Transverse colon (tissue), 4 donors: Measurements from ENCODE around the gene UBQLN4. TPM values are rescaled to one million over a fixed set of nuclear protein-coding genes. Genes with fewer than 3 reads are reported as not detected.
A peak's percentile ranks its signal among the peaks of the same experiment; 100 is the strongest.

ENCODE experiments used
- DNase-seq: peaks from one replicate; pipeline ENCODE4 v3.0.0-alpha.2; 2019
- H3K27ac ChIP-seq, 4 donors: fragments of 200-600 bp; sonication (generic); 2 replicates each; pipeline ENCODE4 v1.5.1; 2016 to 2018; ENCODE audit warnings: inconsistent platforms in 4 of 4
- H3K27me3 ChIP-seq: fragments of 200-600 bp; sonication (generic); 2 replicates; pipeline ENCODE4 v1.5.1; 2017; ENCODE audit warnings: inconsistent platforms
- H3K36me3 ChIP-seq, 4 donors: fragments of 200-600 bp; sonication (generic); 2 replicates each; pipeline ENCODE4 v1.5.1; 2017 to 2019; ENCODE audit warnings: inconsistent platforms in 4 of 4
- H3K4me1 ChIP-seq, 4 donors: fragments of 200-600 bp; sonication (generic); 2 replicates each; pipeline ENCODE4 v1.5.1; 2017 to 2020; ENCODE audit warnings: inconsistent platforms in 4 of 4
- H3K4me3 ChIP-seq, 4 donors: fragments of 200-600 bp; sonication (generic); 1 replicate in 1 of 4; 2 replicates in 3 of 4; pipeline versions ENCODE4 v1.5.1 to v1.6.1; 2017 to 2019; ENCODE audit warnings: inconsistent platforms in 4 of 4
- H3K9me3 ChIP-seq, 2 donors: fragments of 200-600 bp; sonication (generic); 2 replicates each; pipeline ENCODE4 v1.5.1; 2017 to 2019; ENCODE audit warnings: inconsistent platforms in 2 of 2
- CTCF ChIP-seq, 5 experiments: fragments of 200-600 bp in 3 of 5; fragments of 450-650 bp in 2 of 5; sonication (generic) in 3 of 5; IDR thresholded peaks; 1 replicate in 2 of 5; 2 replicates in 3 of 5; pipeline ENCODE4 v1.5.1; 2016 to 2017; ENCODE audit warnings: antibody characterized with exemption in 5 of 5, inconsistent platforms in 3 of 5, mild to moderate bottlenecking in 2 of 5, moderate library complexity in 1 of 5
- EP300 ChIP-seq: sonication (generic); formaldehyde crosslinking; IDR thresholded peaks from one replicate; pipeline ENCODE4 v1.6.1; 2017; ENCODE audit warnings: antibody characterized with exemption, low read depth
- POLR2A ChIP-seq: fragments of 450-650 bp; IDR thresholded peaks from one replicate; pipeline ENCODE4 v1.6.1; 2016; ENCODE audit warnings: antibody characterized with exemption, mild to moderate bottlenecking, moderate library complexity
- POLR2AphosphoS5 ChIP-seq, 3 donors: sonication (generic); formaldehyde crosslinking; IDR thresholded peaks; one replicate each; pipeline ENCODE4 v1.6.1; 2016; ENCODE audit warnings: antibody characterized with exemption in 3 of 3
- WGBS, 2 donors: methylation state at CpG; one replicate each; pipeline ENCODE4 v1.1.5; 2018; ENCODE audit warnings: low coverage in 1 of 2; 5-methylcytosine and 5-hydroxymethylcytosine counted together
- in situ Hi-C, 4 donors: fragments of 200-750 bp; cut with MboI; loops; one replicate each; pipeline versions ENCODE4 v1.15.0 to v1.15.1; 2017; ENCODE audit warnings: low sequenced_read_pairs in 3 of 4, low pct_ligation_motif_present in 1 of 4, low pct_unique_long_range_greater_than_20kb in 1 of 4
- intact Hi-C: fragments of 100-400 bp; cut with DNase I; formaldehyde crosslinking; loops from one replicate; pipeline ENCODE4 v1.15.1; 2023; ENCODE audit warnings: low total_unique reads
- total RNA-seq, 4 donors: library from RNA; depleted of rRNA; stranded (reverse); fragments of >200 nt; gene quantifications; one replicate each; pipeline ENCODE4 v1.1.0, GENCODE V29; 2016

UBQLN4 gene
- total RNA-seq, 4 donors from 2014 or later, result 7.9 to 21.3 (median 16.1) TPM

GRCh38 chr1:156078728-156079127 is 25.1 kb upstream of the UBQLN4 start:
- H3K9me3 ChIP-seq, result no peaks in the 10 kb centered on the region
- DNase-seq, result no peak
- H3K36me3 ChIP-seq, result no peaks in the 10 kb centered on the region
- in situ Hi-C loops, result loop anchor here in 1 of 4 donors (25.0 kb wide), 1 partner anchor 134 kb away; the partner anchor contains the start of gene PMF1
- peaks cover 0 to 21% (median 19%) of the 10 kb centered on the region in 4 donors for H3K4me1 ChIP-seq
- H3K27ac ChIP-seq, result no peak overlapping the region
- no peak overlapping the region for H3K4me3 ChIP-seq
- no peaks in the 10 kb centered on the region for H3K27me3 ChIP-seq
- TF ChIP-seq CTCF (IDR thresholded peaks at IDR 0.05) (no peak), POLR2AphosphoS5 (IDR thresholded peaks at IDR 0.05) (no peak), EP300 (no peak), POLR2A (no peak)
- intact Hi-C loops, result no loop called here
- WGBS, 2 donors, result 84 to 86% methylated on average over 5 of the region's 5 CpGs

- intact Hi-C loops, result no loop called here
- Histone ChIP-seq H3K4me3 (no peak overlapping the region), H3K36me3 (no peaks in the 10 kb centered on the region), H3K27ac (no peak overlapping the region), H3K27me3 (no peaks in the 10 kb centered on the region), H3K9me3 (no peaks in the 10 kb centered on the region), H3K4me1 (peaks cover 0 to 13% (median 13%) of the 10 kb centered on the region in 4 donors)
- TF ChIP-seq EP300 (no peak), POLR2AphosphoS5 (IDR thresholded peaks at IDR 0.05) (no peak), CTCF (IDR thresholded peaks at IDR 0.05) (no peak), POLR2A (no peak)
- WGBS, 2 donors, result 96% methylated on average over 19 of the region's 19 CpGs; no CpG with 5 or more reads in 1 of the 2 donors
- DNase-seq, result no peak
- in situ Hi-C loops, result loop anchor here in 1 of 4 donors (25.0 kb wide), 1 partner anchor 135 kb away; the partner anchor contains the start of gene PMF1
Observed at GRCh38 chr1:156077430-156077760, 23.8 kb upstream of the UBQLN4 start.

GRCh38 chr1:156076609-156077429 is 23.2 kb upstream of the UBQLN4 start:
- Histone ChIP-seq H3K27me3 (no peaks in the 10 kb centered on the region), H3K36me3 (no peaks in the 10 kb centered on the region), H3K4me3 (peak overlapping the region; percentile 24 to 50 (median 32)), H3K9me3 (no peaks in the 10 kb centered on the region), H3K4me1 (peaks cover 0 to 8% (median 8%) of the 10 kb centered on the region in 4 donors), H3K27ac (peak overlapping the region in 2 of 4 donors; percentile 53 to 64)
- in situ Hi-C loops, result loop anchor here in 1 of 4 donors (25.0 kb wide), 1 partner anchor 135 kb away; the partner anchor contains the start of gene PMF1
- intact Hi-C loops, result no loop called here
- WGBS, 2 donors, result 69 to 98% methylated on average over 8 to 41 of the region's 73 CpGs
- peak; percentile 49 for DNase-seq
- TF ChIP-seq POLR2AphosphoS5 (IDR thresholded peaks at IDR 0.05) (peak in 1 of 3 donors; percentile 25), EP300 (no peak), POLR2A (peak; percentile 34)

- Histone ChIP-seq H3K4me1 (peaks cover 0 to 6% (median under 1%) of the 10 kb centered on the region in 4 donors), H3K27ac (no peak overlapping the region), H3K36me3 (no peaks in the 10 kb centered on the region), H3K27me3 (no peaks in the 10 kb centered on the region), H3K9me3 (no peaks in the 10 kb centered on the region), H3K4me3 (peak overlapping the region in 1 of 4 donors; percentile 33)
- no peak for TF ChIP-seq POLR2A
- no peak for TF ChIP-seq POLR2AphosphoS5 (IDR thresholded peaks at IDR 0.05)
- no peak for TF ChIP-seq EP300
- TF ChIP-seq CTCF (IDR thresholded peaks at IDR 0.05), result no peak
- WGBS, 2 donors, result 60 to 63% methylated on average over 3 to 4 of the region's 4 CpGs
- intact Hi-C loops, result no loop called here
- in situ Hi-C loops, result loop anchor here in 1 of 4 donors (25.0 kb wide), 1 partner anchor 137 kb away; the partner anchor contains the start of gene PMF1
- no peak for DNase-seq
Observed at GRCh38 chr1:156075775-156076204, 22.2 kb upstream of the UBQLN4 start.
